ENCODE data around the gene DNAJC25.

Gene DNAJC25

GRCh38 chr9:111631214-111631971 lies at the start of gene DNAJC25:
Gene DNAJC25, plus strand, starts transcription at chr9:111631334. Its CDS starts 74 bp downstream, at chr9:111631408.
- Histone ChIP-seq H3K4me1 (ENCODE audit: control insufficient read depth, insufficient read depth, low read length) (peaks cover 41% of the 10 kb centered on the region), H3K9ac (ENCODE audit: low read length) (peak within 1 kb of the TSS; percentile 96), H3K4me3 (ENCODE audit: low read length) (peak within 1 kb of the TSS; percentile 98), H3K9me3 (ENCODE audit: control insufficient read depth, low read length) (no peaks in the 10 kb centered on the region), H3K36me3 (ENCODE audit: control insufficient read depth, insufficient read depth, low read length, severe bottlenecking) (no peaks in the 10 kb centered on the region), H3K27me3 (replicated peaks; ENCODE audit: control insufficient read depth, insufficient read depth, low read length) (no peaks in the 10 kb centered on the region)
- peak; percentile 99 for DNase-seq (ENCODE audit: low read depth)

GRCh38 chr9:111582888-111583287 lies 48.2 kb upstream of the DNAJC25 start:
- H3K9me3 ChIP-seq (ENCODE audit: control insufficient read depth, low read length), result no peaks in the 10 kb centered on the region
- DNase-seq (ENCODE audit: low read depth), result no peak
- H3K27me3 ChIP-seq (replicated peaks; ENCODE audit: control insufficient read depth, insufficient read depth, low read length), result no peaks in the 10 kb centered on the region
- no peak overlapping the region for H3K4me3 ChIP-seq (ENCODE audit: low read length)
- H3K9ac ChIP-seq (ENCODE audit: low read length), result no peak overlapping the region
- peaks cover 82% of the 10 kb centered on the region for H3K36me3 ChIP-seq (ENCODE audit: control insufficient read depth, insufficient read depth, low read length, severe bottlenecking)
- peaks cover 10% of the 10 kb centered on the region for H3K4me1 ChIP-seq (ENCODE audit: control insufficient read depth, insufficient read depth, low read length)

GRCh38 chr9:111586378-111586777 lies 44.8 kb upstream of the DNAJC25 start:
- Histone ChIP-seq H3K4me3 (ENCODE audit: low read length) (no peak overlapping the region), H3K9me3 (ENCODE audit: control insufficient read depth, low read length) (no peaks in the 10 kb centered on the region), H3K9ac (ENCODE audit: low read length) (no peak overlapping the region), H3K36me3 (ENCODE audit: control insufficient read depth, insufficient read depth, low read length, severe bottlenecking) (peaks cover 53% of the 10 kb centered on the region), H3K27me3 (replicated peaks; ENCODE audit: control insufficient read depth, insufficient read depth, low read length) (no peaks in the 10 kb centered on the region), H3K4me1 (ENCODE audit: control insufficient read depth, insufficient read depth, low read length) (peaks cover 21% of the 10 kb centered on the region)
- DNase-seq (ENCODE audit: low read depth), result no peak

GRCh38 chr9:111588846-111589245 lies 42.3 kb upstream of the DNAJC25 start:
- no peak overlapping the region for H3K4me3 ChIP-seq (ENCODE audit: low read length)
- peaks cover 12% of the 10 kb centered on the region for H3K4me1 ChIP-seq (ENCODE audit: control insufficient read depth, insufficient read depth, low read length)
- H3K9me3 ChIP-seq (ENCODE audit: control insufficient read depth, low read length), result no peaks in the 10 kb centered on the region
- no peaks in the 10 kb centered on the region for H3K27me3 ChIP-seq (replicated peaks; ENCODE audit: control insufficient read depth, insufficient read depth, low read length)
- H3K36me3 ChIP-seq (ENCODE audit: control insufficient read depth, insufficient read depth, low read length, severe bottlenecking), result peaks cover 48% of the 10 kb centered on the region
- DNase-seq (ENCODE audit: low read depth), result no peak
- H3K9ac ChIP-seq (ENCODE audit: low read length), result no peak overlapping the region

GRCh38 chr9:111597852-111598732 lies 33.0 kb upstream of the DNAJC25 start:
- peak; percentile 75 for DNase-seq (ENCODE audit: low read depth)
- H3K4me3 ChIP-seq (ENCODE audit: low read length), result peak overlapping the region; percentile 93
- peak overlapping the region; percentile 93 for H3K9ac ChIP-seq (ENCODE audit: low read length)
- no peaks in the 10 kb centered on the region for H3K9me3 ChIP-seq (ENCODE audit: control insufficient read depth, low read length)
- H3K27me3 ChIP-seq (replicated peaks; ENCODE audit: control insufficient read depth, insufficient read depth, low read length), result no peaks in the 10 kb centered on the region
- peaks cover 31% of the 10 kb centered on the region for H3K4me1 ChIP-seq (ENCODE audit: control insufficient read depth, insufficient read depth, low read length)
- H3K36me3 ChIP-seq (ENCODE audit: control insufficient read depth, insufficient read depth, low read length, severe bottlenecking), result peaks cover 37% of the 10 kb centered on the region

- no peaks in the 10 kb centered on the region for H3K9me3 ChIP-seq (ENCODE audit: control insufficient read depth, low read length)
- peaks cover 31% of the 10 kb centered on the region for H3K4me1 ChIP-seq (ENCODE audit: control insufficient read depth, insufficient read depth, low read length)
- peaks cover 30% of the 10 kb centered on the region for H3K36me3 ChIP-seq (ENCODE audit: control insufficient read depth, insufficient read depth, low read length, severe bottlenecking)
- H3K9ac ChIP-seq (ENCODE audit: low read length), result peak overlapping the region; percentile 93
- H3K27me3 ChIP-seq (replicated peaks; ENCODE audit: control insufficient read depth, insufficient read depth, low read length), result no peaks in the 10 kb centered on the region
- DNase-seq (ENCODE audit: low read depth), result peak; percentile 79
- H3K4me3 ChIP-seq (ENCODE audit: low read length), result peak overlapping the region; percentile 93
Observed at GRCh38 chr9:111598733-111599091, 32.4 kb upstream of the DNAJC25 start.

GRCh38 chr9:111599092-111599954 lies 31.8 kb upstream of the DNAJC25 start, which contains the start of gene PTGR1:
Gene PTGR1, minus strand, starts transcription at chr9:111599647. Its CDS starts 2,225 bp downstream, at chr9:111597422.
- H3K9ac ChIP-seq (ENCODE audit: low read length), result peak within 1 kb of the TSS; percentile 93
- peak; percentile 93 for DNase-seq (ENCODE audit: low read depth)
- no peaks in the 10 kb centered on the region for H3K9me3 ChIP-seq (ENCODE audit: control insufficient read depth, low read length)
- H3K27me3 ChIP-seq (replicated peaks; ENCODE audit: control insufficient read depth, insufficient read depth, low read length), result no peaks in the 10 kb centered on the region
- peaks cover 31% of the 10 kb centered on the region for H3K4me1 ChIP-seq (ENCODE audit: control insufficient read depth, insufficient read depth, low read length)
- H3K4me3 ChIP-seq (ENCODE audit: low read length), result peak within 1 kb of the TSS; percentile 93
- peaks cover 24% of the 10 kb centered on the region for H3K36me3 ChIP-seq (ENCODE audit: control insufficient read depth, insufficient read depth, low read length, severe bottlenecking)

- DNase-seq (ENCODE audit: low read depth), result no peak
- Histone ChIP-seq H3K36me3 (ENCODE audit: control insufficient read depth, insufficient read depth, low read length, severe bottlenecking) (peaks cover 22% of the 10 kb centered on the region), H3K9me3 (ENCODE audit: control insufficient read depth, low read length) (no peaks in the 10 kb centered on the region), H3K4me1 (ENCODE audit: control insufficient read depth, insufficient read depth, low read length) (peaks cover 31% of the 10 kb centered on the region), H3K4me3 (ENCODE audit: low read length) (peak overlapping the region; percentile 93), H3K27me3 (replicated peaks; ENCODE audit: control insufficient read depth, insufficient read depth, low read length) (no peaks in the 10 kb centered on the region), H3K9ac (ENCODE audit: low read length) (peak overlapping the region; percentile 93)
Observed at GRCh38 chr9:111599955-111600343, 31.2 kb upstream of the DNAJC25 start.

GRCh38 chr9:111601237-111602018 lies 29.7 kb upstream of the DNAJC25 start:
- no peaks in the 10 kb centered on the region for H3K9me3 ChIP-seq (ENCODE audit: control insufficient read depth, low read length)
- H3K36me3 ChIP-seq (ENCODE audit: control insufficient read depth, insufficient read depth, low read length, severe bottlenecking), result peaks cover 9% of the 10 kb centered on the region
- peak overlapping the region; percentile 14 for H3K4me3 ChIP-seq (ENCODE audit: low read length)
- DNase-seq (ENCODE audit: low read depth), result peak; percentile 54
- no peaks in the 10 kb centered on the region for H3K27me3 ChIP-seq (replicated peaks; ENCODE audit: control insufficient read depth, insufficient read depth, low read length)
- peaks cover 36% of the 10 kb centered on the region for H3K4me1 ChIP-seq (ENCODE audit: control insufficient read depth, insufficient read depth, low read length)
- peak overlapping the region; percentile 53 for H3K9ac ChIP-seq (ENCODE audit: low read length)

GRCh38 chr9:111603041-111603440 lies 28.1 kb upstream of the DNAJC25 start:
- Histone ChIP-seq H3K9me3 (ENCODE audit: control insufficient read depth, low read length) (no peaks in the 10 kb centered on the region), H3K4me1 (ENCODE audit: control insufficient read depth, insufficient read depth, low read length) (peaks cover 27% of the 10 kb centered on the region), H3K9ac (ENCODE audit: low read length) (no peak overlapping the region), H3K4me3 (ENCODE audit: low read length) (no peak overlapping the region), H3K27me3 (replicated peaks; ENCODE audit: control insufficient read depth, insufficient read depth, low read length) (no peaks in the 10 kb centered on the region), H3K36me3 (ENCODE audit: control insufficient read depth, insufficient read depth, low read length, severe bottlenecking) (no peaks in the 10 kb centered on the region)
- no peak for DNase-seq (ENCODE audit: low read depth)
